ENCODE results near the gene RERE. TPM values are rescaled to one million over a fixed set of nuclear protein-coding genes. Genes with fewer than 3 reads are reported as not detected.

Gene RERE
- total and polyA plus RNA-seq, 2 donors (not counting 3 experiments of a cell fraction or from before 2014, with no cell fraction given), result 14.1 to 113 TPM

DNA sequence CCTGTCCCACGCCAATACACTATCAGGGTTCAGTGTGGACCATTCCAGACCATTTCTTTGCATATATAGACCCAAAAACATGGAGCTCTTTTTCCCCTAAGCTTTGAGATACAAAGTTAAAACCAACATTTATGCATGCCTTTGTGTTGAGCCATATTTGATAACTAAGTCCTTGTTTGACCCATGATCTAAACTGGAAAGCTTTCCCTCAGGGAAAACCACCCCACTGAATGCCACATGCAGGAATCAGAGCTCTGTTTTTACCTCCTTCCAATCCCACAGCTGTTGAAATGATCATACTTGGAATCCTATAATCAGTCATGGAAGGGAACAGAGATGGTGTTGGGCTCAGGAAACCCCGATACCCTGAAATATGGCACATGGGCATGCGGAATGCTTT is 514.3 kb downstream of the RERE start:
- no peaks in the 10 kb centered on the region for H4K20me1 ChIP-seq (replicated peaks; ENCODE audit: control insufficient read depth, extremely low read depth, insufficient read depth, low read length)
- H3K4me3 ChIP-seq (replicated peaks in 1 of 3; ENCODE audit: insufficient read depth in 1 of 3, low read depth in 1 of 3, low read length in 3 of 3), result no peak overlapping the region
- H3K9ac ChIP-seq (replicated peaks; ENCODE audit: extremely low read depth, insufficient read depth, low read length), result no peak overlapping the region
- FAIRE-seq (no peak), DNase-seq (ENCODE audit: low read depth, low spot score) (no peak)
- BruUV-seq (replicated peaks), result no TSS peak
- no peak overlapping the region for H3K4me2 ChIP-seq (ENCODE audit: insufficient read depth, low read length)
- no peak overlapping the region for H3K27ac ChIP-seq (ENCODE audit: insufficient read depth, low read depth, low read length)
- peaks cover 0 to 2% of the 10 kb centered on the region in 2 experiments for H3K27me3 ChIP-seq (ENCODE audit: control insufficient read depth in 2 of 2, insufficient read depth in 2 of 2, low read length in 2 of 2)
- TF ChIP-seq JUN (IDR thresholded peaks at IDR 0.05; ENCODE audit: borderline replicate concordance, insufficient read depth, insufficient read length, low read depth), result no peak
- no peak for TF ChIP-seq POLR2AphosphoS5 (IDR thresholded peaks at IDR 0.05; ENCODE audit: insufficient read depth, low read depth, low read length)
- no peak for TF ChIP-seq MYC (IDR thresholded peaks at IDR 0.05; ENCODE audit: low read depth, low read length)
- TF ChIP-seq POLR2A (IDR thresholded peaks at IDR 0.05; ENCODE audit: low read depth, low read length), result no peak
- no peak for TF ChIP-seq FOS (IDR thresholded peaks at IDR 0.05; ENCODE audit: borderline replicate concordance, insufficient read depth, low read length)
- no peak overlapping the region for H2AFZ ChIP-seq (ENCODE audit: low read depth, low read length)
- H3K9me1 ChIP-seq (replicated peaks; ENCODE audit: control insufficient read depth, extremely low read depth, insufficient read depth, low read length), result no peaks in the 10 kb centered on the region
- H3K4me1 ChIP-seq (ENCODE audit: control insufficient read depth, extremely low read depth, insufficient read depth, low read length), result no peaks in the 10 kb centered on the region
- POLR2A ChIA-PET, result no interaction called here
- dilution Hi-C loops (cut with MboI; ENCODE audit: extremely low pct_ligation_motif_present, low sequenced_read_pairs), result no loop called here
- no peaks in the 10 kb centered on the region for H3K36me3 ChIP-seq (ENCODE audit: control insufficient read depth in 2 of 2, extremely low read depth in 1 of 2, insufficient read depth in 2 of 2, low read length in 2 of 2)
- H3K9me3 ChIP-seq (replicated peaks; ENCODE audit: control insufficient read depth, insufficient read depth, low read length), result no peaks in the 10 kb centered on the region
- H3K79me2 ChIP-seq (ENCODE audit: control insufficient read depth, insufficient read depth, low read length), result no peaks in the 10 kb centered on the region
- CTCF ChIA-PET, result interaction anchor here (1.1 to 2.3 kb wide), 7 partner anchors 8 to 328 kb away, joined by 3 to 13 read pairs (median 4); no protein-coding TSS in a partner anchor
- intact Hi-C loops (cut with micrococcal nuclease), result no loop called here

Small RNA genes within 50 kb of the gene (microRNA-seq; reads per million reads assigned to microRNA genes)
- gene MIR6728 (ENCODE audit: borderline number of aligned reads, borderline replicate concordance), result not detected

Small RNA genes within 50 kb of the gene (small RNA-seq; reads per million reads assigned to genes)
- gene MIR6728 (ENCODE audit: insufficient read depth, insufficient read length, low read depth, low replicate concordance) (not detected), gene RF00019 (ENCODE audit: insufficient read depth, insufficient read length, low read depth, low replicate concordance) (not detected), gene RF00599 (ENCODE audit: insufficient read depth, insufficient read length, low read depth, low replicate concordance) (not detected)

Other genes with a start within 250 kb of the RERE start
- gene ENO1, start 61.0 kb upstream of the RERE start, total RNA-seq, result 1,530 and 1,593 TPM in 2 replicates
- gene ENO1, start 61.0 kb upstream of the RERE start, polyA plus RNA-seq, result 1,111 and 1,134 TPM in 2 replicates
- gene CA6, start 128.2 kb upstream of the RERE start, total RNA-seq, result not detected in 2 replicates
- gene CA6, start 128.2 kb upstream of the RERE start, polyA plus RNA-seq, result not detected in 2 replicates
- not detected in 2 replicates for gene SLC2A7, start 208.8 kb upstream of the RERE start, total RNA-seq
- not detected in 2 replicates for gene SLC2A7, start 208.8 kb upstream of the RERE start, polyA plus RNA-seq